ENCODE data around the gene CLK3. TPM values are rescaled to one million over a fixed set of nuclear protein-coding genes. Genes with fewer than 3 reads are reported as not detected.

CLK3 gene
- polyA plus RNA-seq, 2 donors, result 50.7 to 78.7 TPM

DNA sequence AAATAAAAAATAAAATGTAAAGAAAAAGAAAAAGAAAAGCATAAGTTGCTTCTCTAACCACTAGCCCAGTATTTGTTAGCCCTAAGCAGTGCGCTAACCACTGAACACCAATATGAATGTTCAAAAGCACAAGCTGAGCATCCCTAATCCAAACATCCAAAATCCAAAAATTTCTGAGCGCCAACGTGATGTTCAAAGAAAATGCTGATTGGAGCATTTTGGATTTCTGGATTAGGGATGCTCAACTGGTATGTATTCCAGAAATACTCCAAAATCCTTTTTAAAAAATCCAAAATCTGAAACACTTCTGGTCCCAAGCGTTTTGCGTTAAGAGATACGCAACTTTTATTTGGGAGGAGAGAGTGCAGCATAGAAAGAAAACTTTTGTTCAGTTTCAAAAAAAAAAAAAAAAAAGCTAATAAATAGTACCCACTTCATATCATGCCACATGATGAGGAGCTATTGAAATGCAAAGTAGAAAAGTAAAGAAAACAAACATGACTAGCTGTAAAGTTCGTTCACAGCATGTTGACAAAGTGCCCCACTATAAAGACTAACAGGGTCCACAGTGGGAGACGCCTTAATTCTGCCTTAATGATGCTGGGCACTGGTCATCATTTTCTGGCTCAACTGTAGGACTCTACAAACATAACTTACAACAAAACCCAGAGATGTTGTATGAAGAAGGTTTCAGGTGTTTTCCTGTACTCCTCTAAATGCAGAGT is 47.8 kb downstream of the CLK3 start:
- Histone ChIP-seq H3K27me3 (ENCODE audit: control insufficient read depth in 1 of 2, insufficient read depth in 2 of 2, low read length in 2 of 2) (no peaks in the 10 kb centered on the region), H3K27ac (ENCODE audit: low read depth in 2 of 2, low read length in 1 of 2) (no peak overlapping the region), H3K4me3 (ENCODE audit: low read depth in 1 of 2, low read length in 2 of 2) (no peak overlapping the region), H3K4me1 (ENCODE audit: control insufficient read depth in 2 of 2, insufficient read depth in 2 of 2, low read length in 1 of 2) (no peaks in the 10 kb centered on the region), H3K9me3 (ENCODE audit: control insufficient read depth in 2 of 2, insufficient read depth in 1 of 2, low read depth in 1 of 2, low read length in 1 of 2) (no peaks in the 10 kb centered on the region), H3K36me3 (ENCODE audit: control insufficient read depth in 2 of 2, insufficient read depth in 2 of 2, low read length in 1 of 2) (no peaks in the 10 kb centered on the region)
- WGBS, 2 donors, result 89% methylated on average over 8 of the region's 8 CpGs

- H3K4me3 ChIP-seq (ENCODE audit: low read depth in 1 of 2, low read length in 2 of 2), result no peak overlapping the region
- H3K9me3 ChIP-seq (ENCODE audit: control insufficient read depth in 2 of 2, insufficient read depth in 1 of 2, low read depth in 1 of 2, low read length in 1 of 2), result no peaks in the 10 kb centered on the region
- 20 to 25% methylated on average over 2 of the region's 2 CpGs for WGBS, 2 donors
- H3K36me3 ChIP-seq (ENCODE audit: control insufficient read depth in 2 of 2, insufficient read depth in 2 of 2, low read length in 1 of 2), result no peaks in the 10 kb centered on the region
- H3K4me1 ChIP-seq (ENCODE audit: control insufficient read depth in 2 of 2, insufficient read depth in 2 of 2, low read length in 1 of 2), result no peaks in the 10 kb centered on the region
- H3K27me3 ChIP-seq (ENCODE audit: control insufficient read depth in 1 of 2, insufficient read depth in 2 of 2, low read length in 2 of 2), result no peaks in the 10 kb centered on the region
- H3K27ac ChIP-seq (ENCODE audit: low read depth in 2 of 2, low read length in 1 of 2), result no peak overlapping the region
Measured at GRCh38 chr15:74664028-74664616, 48.5 kb downstream of the CLK3 start.

GRCh38 chr15:74664670-74665069 is 49.0 kb downstream of the CLK3 start:
- 81 to 84% methylated on average over 2 of the region's 2 CpGs for WGBS, 2 donors
- H3K27ac ChIP-seq (ENCODE audit: low read depth in 2 of 2, low read length in 1 of 2), result no peak overlapping the region
- no peaks in the 10 kb centered on the region for H3K27me3 ChIP-seq (ENCODE audit: control insufficient read depth in 1 of 2, insufficient read depth in 2 of 2, low read length in 2 of 2)
- H3K4me3 ChIP-seq (ENCODE audit: low read depth in 1 of 2, low read length in 2 of 2), result no peak overlapping the region
- no peaks in the 10 kb centered on the region for H3K9me3 ChIP-seq (ENCODE audit: control insufficient read depth in 2 of 2, insufficient read depth in 1 of 2, low read depth in 1 of 2, low read length in 1 of 2)
- H3K36me3 ChIP-seq (ENCODE audit: control insufficient read depth in 2 of 2, insufficient read depth in 2 of 2, low read length in 1 of 2), result no peaks in the 10 kb centered on the region
- H3K4me1 ChIP-seq (ENCODE audit: control insufficient read depth in 2 of 2, insufficient read depth in 2 of 2, low read length in 1 of 2), result no peaks in the 10 kb centered on the region

DNA sequence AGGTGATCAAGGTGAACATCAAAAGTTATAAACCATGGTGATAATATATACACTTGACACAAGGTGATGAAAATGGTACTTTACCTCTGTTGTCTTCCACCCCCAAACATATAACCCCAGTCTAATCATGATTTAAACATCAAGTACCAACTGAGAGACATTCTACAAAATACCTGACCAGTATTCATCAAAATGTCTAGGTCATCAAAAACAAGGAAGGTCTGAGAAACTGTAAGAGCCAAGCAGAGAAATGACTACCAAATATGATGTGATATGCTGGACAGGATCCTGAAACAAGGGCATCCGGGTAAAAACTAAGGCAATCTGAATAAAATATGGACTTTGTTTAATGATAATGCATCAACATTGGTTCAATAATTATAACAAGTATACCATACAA is 52.3 kb downstream of the CLK3 start:
- Histone ChIP-seq H3K4me1 (ENCODE audit: control insufficient read depth in 2 of 2, insufficient read depth in 2 of 2, low read length in 1 of 2) (no peaks in the 10 kb centered on the region), H3K4me3 (ENCODE audit: low read depth in 1 of 2, low read length in 2 of 2) (no peak overlapping the region), H3K27me3 (ENCODE audit: control insufficient read depth in 1 of 2, insufficient read depth in 2 of 2, low read length in 2 of 2) (no peaks in the 10 kb centered on the region), H3K9me3 (ENCODE audit: control insufficient read depth in 2 of 2, insufficient read depth in 1 of 2, low read depth in 1 of 2, low read length in 1 of 2) (no peaks in the 10 kb centered on the region), H3K36me3 (ENCODE audit: control insufficient read depth in 2 of 2, insufficient read depth in 2 of 2, low read length in 1 of 2) (peaks cover 4 to 6% of the 10 kb centered on the region in 2 donors), H3K27ac (ENCODE audit: low read depth in 2 of 2, low read length in 1 of 2) (no peak overlapping the region)
- WGBS, 2 donors, result 79 to 87% methylated on average over 1 of the region's 1 CpG

DNA sequence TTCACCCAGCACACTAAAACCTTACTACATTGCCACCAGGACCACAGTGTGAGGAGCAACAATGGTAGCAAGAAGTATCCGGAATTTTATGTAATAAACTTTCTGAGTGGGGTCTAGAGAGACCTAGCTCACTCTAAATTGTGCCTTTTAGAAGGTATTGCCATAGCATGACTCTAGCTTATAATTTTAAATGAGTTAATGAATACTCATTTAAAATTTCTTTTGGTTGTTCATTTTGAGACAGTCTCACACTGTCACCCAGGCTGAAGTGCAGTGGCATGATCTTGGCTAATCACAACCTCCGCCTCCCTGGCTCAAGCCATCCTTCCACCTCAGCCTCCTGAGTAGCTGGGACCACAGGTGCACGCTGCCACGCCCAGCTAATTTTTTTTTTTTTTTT is 54.0 kb downstream of the CLK3 start:
- peaks cover 6% of the 10 kb centered on the region in 2 donors for H3K36me3 ChIP-seq (ENCODE audit: control insufficient read depth in 2 of 2, insufficient read depth in 2 of 2, low read length in 1 of 2)
- no peaks in the 10 kb centered on the region for H3K27me3 ChIP-seq (ENCODE audit: control insufficient read depth in 1 of 2, insufficient read depth in 2 of 2, low read length in 2 of 2)
- H3K9me3 ChIP-seq (ENCODE audit: control insufficient read depth in 2 of 2, insufficient read depth in 1 of 2, low read depth in 1 of 2, low read length in 1 of 2), result no peaks in the 10 kb centered on the region
- H3K4me1 ChIP-seq (ENCODE audit: control insufficient read depth in 2 of 2, insufficient read depth in 2 of 2, low read length in 1 of 2), result no peaks in the 10 kb centered on the region
- no peak overlapping the region for H3K27ac ChIP-seq (ENCODE audit: low read depth in 2 of 2, low read length in 1 of 2)
- 93 to 97% methylated on average over 4 of the region's 4 CpGs for WGBS, 2 donors
- no peak overlapping the region for H3K4me3 ChIP-seq (ENCODE audit: low read depth in 1 of 2, low read length in 2 of 2)

- H3K36me3 ChIP-seq (ENCODE audit: control insufficient read depth in 2 of 2, insufficient read depth in 2 of 2, low read length in 1 of 2), result peaks cover 6% of the 10 kb centered on the region in 2 donors
- H3K27ac ChIP-seq (ENCODE audit: low read depth in 2 of 2, low read length in 1 of 2), result no peak overlapping the region
- WGBS, 2 donors, result 71 to 73% methylated on average over 3 of the region's 3 CpGs
- H3K4me3 ChIP-seq (ENCODE audit: low read depth in 1 of 2, low read length in 2 of 2), result no peak overlapping the region
- H3K27me3 ChIP-seq (ENCODE audit: control insufficient read depth in 1 of 2, insufficient read depth in 2 of 2, low read length in 2 of 2), result no peaks in the 10 kb centered on the region
- no peaks in the 10 kb centered on the region for H3K4me1 ChIP-seq (ENCODE audit: control insufficient read depth in 2 of 2, insufficient read depth in 2 of 2, low read length in 1 of 2)
- no peaks in the 10 kb centered on the region for H3K9me3 ChIP-seq (ENCODE audit: control insufficient read depth in 2 of 2, insufficient read depth in 1 of 2, low read depth in 1 of 2, low read length in 1 of 2)
Measured at GRCh38 chr15:74674161-74674560, 58.5 kb downstream of the CLK3 start.

DNA sequence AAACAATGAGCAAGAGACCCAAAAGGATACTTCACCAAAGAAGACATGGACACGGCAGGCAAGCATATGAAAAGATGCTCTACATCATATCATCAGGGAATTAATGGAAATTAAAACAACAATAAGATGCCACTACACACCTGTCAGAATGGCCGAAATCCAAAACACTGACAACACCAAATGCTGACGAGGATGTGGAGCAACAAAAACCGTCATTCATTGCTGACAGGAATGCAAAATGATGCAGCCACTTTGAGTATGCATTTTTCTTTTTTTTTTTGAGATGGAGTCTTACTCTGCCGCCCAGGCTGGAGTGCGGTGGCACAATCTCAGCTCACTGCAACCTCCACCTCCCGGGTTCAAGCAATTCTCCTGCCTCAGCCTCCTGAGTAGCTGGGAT is 61.2 kb downstream of the CLK3 start:
- H3K27ac ChIP-seq (ENCODE audit: low read depth in 2 of 2, low read length in 1 of 2), result no peak overlapping the region
- peaks cover 2 to 6% of the 10 kb centered on the region in 2 donors for H3K36me3 ChIP-seq (ENCODE audit: control insufficient read depth in 2 of 2, insufficient read depth in 2 of 2, low read length in 1 of 2)
- H3K27me3 ChIP-seq (ENCODE audit: control insufficient read depth in 1 of 2, insufficient read depth in 2 of 2, low read length in 2 of 2), result no peaks in the 10 kb centered on the region
- no peak overlapping the region for H3K4me3 ChIP-seq (ENCODE audit: low read depth in 1 of 2, low read length in 2 of 2)
- no peaks in the 10 kb centered on the region for H3K4me1 ChIP-seq (ENCODE audit: control insufficient read depth in 2 of 2, insufficient read depth in 2 of 2, low read length in 1 of 2)
- WGBS, 2 donors, result 90 to 91% methylated on average over 7 of the region's 7 CpGs
- H3K9me3 ChIP-seq (ENCODE audit: control insufficient read depth in 2 of 2, insufficient read depth in 1 of 2, low read depth in 1 of 2, low read length in 1 of 2), result no peaks in the 10 kb centered on the region

Other genes with a start within 250 kb of the CLK3 start
- gene CYP11A1, start 248.2 kb upstream of the CLK3 start, polyA plus RNA-seq, result 1 to 10 TPM; 2.3 to 5.7 TPM
- 1 to 10 TPM; 2.2 to 9.6 TPM for gene SEMA7A, start 181.9 kb upstream of the CLK3 start, polyA plus RNA-seq
- 10 to 100 TPM; 19.0 to 30.0 TPM for gene UBL7, start 154.7 kb upstream of the CLK3 start, polyA plus RNA-seq
- gene ARID3B, start 74.6 kb upstream of the CLK3 start, polyA plus RNA-seq, result 1 to 10 TPM; 2.6 to 5.0 TPM
- 10 to 100 TPM; 12.2 to 14.5 TPM for gene EDC3, start 80.2 kb downstream of the CLK3 start, polyA plus RNA-seq
- gene CYP1A1, start 109.7 kb downstream of the CLK3 start, polyA plus RNA-seq, result 1 to 10 TPM in 1 of 2 donors, under 1 TPM in 1; 0.08 to 1.9 TPM
- under 1 TPM in 1 of 2 donors, not detected in 1; 0.06 TPM for gene CYP1A2, start 133.0 kb downstream of the CLK3 start, polyA plus RNA-seq
- gene CSK, start 166.2 kb downstream of the CLK3 start, polyA plus RNA-seq, result 10 to 100 TPM; 79.2 to 96.8 TPM
- gene LMAN1L, start 197.0 kb downstream of the CLK3 start, polyA plus RNA-seq, result under 1 TPM; 0.27 to 0.61 TPM
- gene CPLX3, start 210.8 kb downstream of the CLK3 start, polyA plus RNA-seq, result 1 to 10 TPM in 1 of 2 donors, under 1 TPM in 1; 0.48 to 1.2 TPM
- gene ULK3, start 227.3 kb downstream of the CLK3 start, polyA plus RNA-seq, result 100 to 1,000 TPM in 1 of 2 donors, 10 to 100 TPM in 1; 68.8 to 143 TPM

Measured in esophagus (tissue), 2 donors.